Measurements from ENCODE around the gene NLRX1. TPM values are rescaled to one million over a fixed set of nuclear protein-coding genes. Genes with fewer than 3 reads are reported as not detected.
"Not testable (repeated sequence)": the region's sequence is repeated elsewhere in the genome, so short reads cannot be mapped to it uniquely, and the experiment has no call there.

The NLRX1 gene
- total RNA-seq, 2 donors from 2014 or later: 13.5 to 21.8 TPM

DNA sequence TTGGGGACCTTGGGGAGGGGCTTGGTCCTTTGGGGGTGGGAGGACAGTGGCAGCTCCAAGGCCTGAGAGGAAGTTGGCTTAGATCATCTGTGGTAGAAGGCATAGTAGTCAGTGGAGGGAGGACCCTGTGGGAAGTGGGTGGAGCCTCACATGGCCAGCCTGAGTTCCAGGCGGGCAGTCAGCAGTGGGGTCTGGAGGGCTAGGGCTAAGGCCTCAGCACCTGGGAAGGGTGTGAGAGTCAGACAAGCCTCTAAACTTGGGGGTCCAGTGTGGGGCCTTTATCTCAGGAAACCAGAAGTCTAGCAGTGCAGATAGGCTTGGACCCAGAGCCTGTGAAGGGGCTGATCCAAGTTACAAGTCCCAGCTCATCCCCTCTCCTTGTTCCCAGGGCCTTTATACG is 4.0 kb downstream of the NLRX1 start:
- Mint-ChIP-seq H3K9me3 (no peaks in the 10 kb centered on the region), H3K27ac (peak overlapping the region in 1 of 2 donors; percentile 7)
- DNase-seq (ENCODE audit: low spot score in 2 of 2): no peak

DNA sequence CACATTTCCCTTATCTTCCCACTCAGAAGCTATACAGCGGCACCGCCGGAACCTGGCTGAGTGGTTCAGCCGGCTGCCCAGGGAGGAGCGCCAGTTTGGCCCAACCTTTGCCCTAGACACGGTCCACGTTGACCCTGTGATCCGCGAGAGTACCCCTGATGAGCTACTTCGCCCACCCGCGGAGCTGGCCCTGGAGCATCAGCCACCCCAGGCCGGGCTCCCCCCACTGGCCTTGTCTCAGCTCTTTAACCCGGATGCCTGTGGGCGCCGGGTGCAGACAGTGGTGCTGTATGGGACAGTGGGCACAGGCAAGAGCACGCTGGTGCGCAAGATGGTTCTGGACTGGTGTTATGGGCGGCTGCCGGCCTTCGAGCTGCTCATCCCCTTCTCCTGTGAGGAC is 4.9 kb downstream of the NLRX1 start:
- no peaks in the 10 kb centered on the region for H3K9me3 Mint-ChIP-seq
- H3K27ac Mint-ChIP-seq: no peak overlapping the region
- H3K36me3 Mint-ChIP-seq: peaks cover 0 to 8% of the 10 kb centered on the region in 2 donors
- no peak for ATAC-seq
- DNase-seq (ENCODE audit: low spot score in 2 of 2): no peak

More for the DNA sequence above, 4.0 kb downstream of the NLRX1 start:
- H3K36me3 Mint-ChIP-seq: peaks cover 0 to 8% of the 10 kb centered on the region in 2 donors
- ATAC-seq: no peak

DNA sequence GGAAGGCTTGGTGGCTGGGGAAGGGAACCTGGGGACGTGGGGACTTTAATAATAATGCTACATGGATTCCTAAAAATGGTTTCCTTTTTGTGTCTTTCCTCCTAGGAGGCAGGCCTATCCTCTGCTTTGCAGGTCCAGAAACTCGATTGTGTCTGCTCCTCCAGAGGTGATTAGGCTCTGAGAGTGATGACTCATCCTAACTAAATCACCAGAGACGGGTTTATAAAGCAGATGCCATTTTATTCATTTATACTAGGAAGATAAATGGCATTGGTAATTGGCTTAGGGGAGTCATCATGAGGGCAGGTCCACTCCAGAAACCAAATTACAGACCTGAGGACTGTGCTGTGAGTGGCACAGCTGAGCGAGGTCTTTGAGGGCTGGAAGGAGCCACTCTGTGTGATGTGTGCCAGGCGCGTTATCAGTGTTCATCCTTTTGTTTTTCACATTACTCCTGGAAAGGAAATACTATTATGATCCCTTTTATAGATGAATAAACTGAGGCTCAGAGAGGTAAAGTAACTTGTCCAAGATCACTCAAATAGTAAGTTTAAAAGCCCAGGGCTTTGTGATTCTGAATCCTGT is 7.1 kb downstream of the NLRX1 start:
- peak; percentile 43 to 58 for ATAC-seq
- DNase-seq (ENCODE audit: low spot score in 2 of 2): no peak
- no peaks in the 10 kb centered on the region for H3K9me3 Mint-ChIP-seq
- H3K27ac Mint-ChIP-seq: peak overlapping the region; percentile 35 to 50
- peaks cover 0 to 8% of the 10 kb centered on the region in 2 donors for H3K36me3 Mint-ChIP-seq

DNA sequence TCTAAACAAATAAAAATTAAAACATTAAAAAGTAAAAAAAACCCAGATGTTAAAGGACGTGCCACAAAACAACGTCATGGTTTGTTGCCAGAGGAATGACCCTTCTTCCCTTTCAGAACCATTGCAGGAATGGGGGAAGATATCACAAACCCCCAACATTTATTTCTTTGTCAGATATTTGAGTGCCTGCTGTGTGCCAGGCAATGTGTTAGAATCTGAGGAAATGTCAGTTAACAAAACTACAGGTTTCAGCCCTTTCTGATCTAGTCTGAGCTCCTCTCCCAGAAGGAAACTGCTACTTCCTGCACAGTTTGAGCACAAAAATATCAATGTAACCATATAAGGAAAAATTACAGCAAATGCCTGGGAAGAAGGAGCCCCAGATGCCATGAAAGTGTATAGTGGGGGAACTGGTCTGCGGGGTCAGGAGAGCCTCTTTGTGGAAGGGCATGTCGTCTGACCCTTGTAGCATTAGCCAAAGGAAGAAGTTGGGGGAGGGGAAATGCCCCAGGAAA is 9.7 kb downstream of the NLRX1 start:
- DNase-seq (ENCODE audit: low spot score in 2 of 2): no peak
- Mint-ChIP-seq H3K27ac (peak overlapping the region; percentile 11 to 74), H3K9me3 (no peaks in the 10 kb centered on the region), H3K36me3 (peaks cover 0 to 8% of the 10 kb centered on the region in 2 donors)
- no peak for ATAC-seq

DNA sequence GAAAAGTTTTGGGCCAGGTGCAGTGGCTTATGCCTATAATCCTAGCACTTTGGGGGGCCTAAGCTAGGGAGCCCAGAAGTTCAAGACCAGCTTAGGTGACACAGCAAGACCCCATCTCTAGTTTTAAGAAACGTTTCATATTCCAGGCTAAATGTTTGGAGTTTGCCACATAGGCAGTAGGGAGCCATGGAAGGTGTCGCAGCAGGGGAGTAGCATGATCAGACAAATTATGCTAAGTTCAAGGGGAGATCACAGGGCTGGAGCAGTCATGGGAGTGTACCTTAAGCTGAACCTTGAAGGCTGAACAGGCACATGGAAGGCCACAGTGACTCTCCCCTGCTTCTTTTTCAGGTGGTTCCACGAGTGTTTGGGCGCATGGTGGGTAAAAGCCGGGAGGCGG is 10.8 kb downstream of the NLRX1 start:
- DNase-seq (ENCODE audit: low spot score in 2 of 2): no peak
- no peak for ATAC-seq
- Mint-ChIP-seq H3K9me3 (no peaks in the 10 kb centered on the region), H3K27ac (peak overlapping the region in 1 of 2 donors; percentile 29), H3K36me3 (peaks cover 0 to 8% of the 10 kb centered on the region in 2 donors)

DNA sequence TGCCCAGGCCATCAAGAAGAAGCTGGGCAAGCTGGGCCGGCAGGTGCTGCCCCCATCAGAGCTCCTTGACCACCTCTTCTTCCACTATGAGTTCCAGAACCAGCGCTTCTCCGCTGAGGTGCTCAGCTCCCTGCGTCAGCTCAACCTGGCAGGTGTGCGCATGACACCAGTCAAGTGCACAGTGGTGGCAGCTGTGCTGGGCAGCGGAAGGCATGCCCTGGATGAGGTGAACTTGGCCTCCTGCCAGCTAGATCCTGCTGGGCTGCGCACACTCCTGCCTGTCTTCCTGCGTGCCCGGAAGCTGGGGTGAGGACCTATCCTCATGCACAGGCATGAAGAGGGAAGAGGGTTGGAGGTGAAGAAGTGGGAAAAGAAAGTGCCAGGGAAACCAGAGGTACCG is 11.5 kb downstream of the NLRX1 start:
- ATAC-seq (no peak), DNase-seq (ENCODE audit: low spot score in 2 of 2) (no peak)
- Mint-ChIP-seq H3K27ac (peak overlapping the region in 1 of 2 donors; percentile 86), H3K9me3 (no peaks in the 10 kb centered on the region), H3K36me3 (peaks cover 0 to 4% of the 10 kb centered on the region in 2 donors)

DNA sequence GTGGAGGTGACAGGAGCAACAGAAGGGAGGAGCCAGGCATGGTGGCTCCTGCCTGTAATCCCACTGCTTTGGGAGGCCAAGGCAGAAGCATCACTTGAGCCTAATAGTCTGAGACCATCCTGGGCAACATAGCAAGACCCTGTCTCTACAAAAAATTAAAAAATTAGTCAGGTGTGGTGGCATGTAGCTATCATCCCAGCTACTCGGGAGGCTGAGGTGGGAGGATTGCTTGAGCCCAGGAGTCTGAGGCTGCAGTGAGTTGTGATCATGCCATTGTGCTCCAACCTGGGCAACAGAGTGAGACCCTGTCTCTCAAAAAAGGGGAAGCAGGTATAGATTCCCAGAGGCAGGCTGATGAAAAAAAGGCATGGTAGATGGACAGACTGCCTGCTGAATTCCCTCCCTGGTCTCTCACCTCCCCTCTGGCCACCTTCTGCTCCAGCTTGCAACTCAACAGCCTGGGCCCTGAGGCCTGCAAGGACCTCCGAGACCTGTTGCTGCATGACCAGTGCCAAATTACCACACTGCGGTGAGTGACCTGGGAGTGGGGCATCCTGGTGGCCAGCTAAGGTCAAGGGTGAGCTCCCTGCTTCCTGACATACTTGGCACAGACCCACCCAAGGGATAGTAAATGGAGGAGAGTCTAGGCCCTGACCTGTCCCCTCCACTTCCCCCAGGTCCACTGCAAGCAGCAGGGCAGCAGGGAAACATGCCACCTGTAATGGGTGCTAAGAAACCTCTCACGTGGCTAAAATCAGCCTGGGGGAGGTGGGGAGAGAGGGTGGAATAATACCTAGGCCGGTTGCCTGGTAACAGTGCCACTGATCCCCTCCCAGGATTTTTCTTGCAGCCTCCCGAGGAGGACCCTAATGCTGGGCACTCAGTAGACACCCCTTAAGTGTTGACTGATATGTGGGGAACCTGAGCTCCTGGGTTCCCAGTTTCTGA is 12.5 kb downstream of the NLRX1 start:
- Mint-ChIP-seq H3K36me3 (peaks cover 0 to 4% of the 10 kb centered on the region in 2 donors), H3K27ac (peak overlapping the region in 1 of 2 donors; percentile 32), H3K9me3 (no peaks in the 10 kb centered on the region)
- DNase-seq (ENCODE audit: low spot score in 2 of 2) (no peak), ATAC-seq (no peak)

DNA sequence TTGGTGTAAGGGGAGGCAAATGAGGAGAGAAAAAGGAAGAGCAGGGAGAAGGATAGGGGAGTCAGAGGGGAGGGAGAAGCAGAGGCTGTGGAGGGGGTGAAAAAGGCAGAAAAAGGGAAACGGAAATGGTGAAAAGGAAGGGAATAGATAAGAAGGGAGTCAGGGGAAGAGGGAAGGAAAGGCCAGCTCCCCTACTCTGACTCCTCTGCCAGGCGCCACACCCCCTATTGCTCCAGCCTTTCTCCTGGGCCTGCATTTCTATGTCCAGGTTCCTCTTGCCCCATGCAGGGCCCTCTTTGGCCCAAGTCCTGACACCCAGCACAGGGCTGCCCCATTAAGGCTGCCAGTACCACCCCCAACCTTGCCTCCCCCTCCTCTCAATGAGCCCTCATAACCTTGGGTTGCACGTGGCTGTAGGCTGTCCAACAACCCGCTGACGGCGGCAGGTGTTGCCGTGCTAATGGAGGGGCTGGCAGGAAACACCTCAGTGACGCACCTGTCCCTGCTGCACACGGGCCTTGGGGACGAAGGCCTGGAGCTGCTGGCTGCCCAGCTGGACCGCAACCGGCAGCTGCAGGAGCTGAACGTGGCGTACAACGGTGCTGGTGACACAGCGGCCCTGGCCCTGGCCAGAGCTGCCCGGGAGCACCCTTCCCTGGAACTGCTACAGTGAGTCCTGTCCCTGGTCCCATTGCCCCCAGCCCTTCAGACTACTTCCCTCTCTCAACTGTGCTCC is 13.3 kb downstream of the NLRX1 start:
- Mint-ChIP-seq H3K9me3 (no peaks in the 10 kb centered on the region), H3K36me3 (peaks cover 0 to 4% of the 10 kb centered on the region in 2 donors), H3K27ac (peak overlapping the region in 1 of 2 donors; percentile 32)
- DNase-seq (ENCODE audit: low spot score in 2 of 2) (no peak), ATAC-seq (no peak)

DNA sequence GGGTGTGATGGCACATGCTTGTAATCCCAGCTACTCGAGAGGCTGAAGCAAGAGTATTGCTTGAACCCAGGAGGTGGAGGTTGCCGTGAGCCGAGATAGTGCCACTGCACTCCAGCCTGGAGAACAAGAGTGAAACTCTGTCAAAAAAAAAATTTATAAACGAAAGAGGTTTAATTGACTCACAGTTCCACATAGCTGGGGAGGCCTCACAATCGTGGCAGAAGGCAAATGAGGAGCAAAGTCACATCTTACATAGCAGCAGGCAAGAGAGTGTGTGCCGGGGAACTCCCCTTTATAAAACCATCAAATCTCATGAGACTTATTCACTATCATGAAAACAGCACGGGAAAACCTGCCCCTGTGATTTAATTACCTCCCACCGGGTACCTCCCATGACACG is 15.9 kb downstream of the NLRX1 start:
- ATAC-seq; DNase-seq (ENCODE audit: low spot score in 2 of 2); H3K27ac Mint-ChIP-seq; H3K36me3 Mint-ChIP-seq; H3K9me3 Mint-ChIP-seq: not testable (repeated sequence)

DNA sequence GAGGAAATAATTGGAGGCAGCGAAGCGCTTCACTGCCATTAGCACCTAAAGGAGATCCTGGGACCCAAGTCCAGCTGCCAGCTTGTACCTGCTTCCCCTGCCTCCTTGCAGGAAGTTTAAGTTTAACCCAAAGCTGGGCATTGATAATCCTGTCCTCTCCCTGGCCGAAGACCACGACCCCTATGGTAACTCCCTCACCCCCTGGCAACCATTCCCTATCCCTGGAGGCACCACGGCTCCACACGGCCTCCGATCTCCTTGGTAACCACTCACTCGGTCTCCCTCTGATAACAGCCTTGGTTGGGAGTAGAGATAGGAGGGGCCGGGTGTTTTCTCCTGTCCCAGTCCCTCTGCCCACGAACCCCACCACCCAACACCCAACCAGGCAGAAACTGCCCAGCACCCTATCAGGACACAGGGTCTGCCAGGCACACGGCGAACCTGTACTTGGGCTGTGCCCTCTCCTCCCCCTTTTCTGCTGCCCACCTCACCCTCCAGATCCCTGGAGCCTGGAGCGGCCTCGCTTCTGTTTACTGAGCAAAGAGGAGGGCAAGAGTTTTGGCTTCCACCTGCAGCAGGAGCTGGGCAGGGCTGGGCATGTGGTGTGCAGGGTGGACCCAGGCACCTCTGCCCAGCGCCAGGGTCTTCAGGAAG is 17.6 kb downstream of the NLRX1 start:
- Mint-ChIP-seq H3K9me3 (no peaks in the 10 kb centered on the region), H3K36me3 (peaks cover 0 to 4% of the 10 kb centered on the region in 2 donors)
- no peak for DNase-seq (ENCODE audit: low spot score in 2 of 2)

DNA sequence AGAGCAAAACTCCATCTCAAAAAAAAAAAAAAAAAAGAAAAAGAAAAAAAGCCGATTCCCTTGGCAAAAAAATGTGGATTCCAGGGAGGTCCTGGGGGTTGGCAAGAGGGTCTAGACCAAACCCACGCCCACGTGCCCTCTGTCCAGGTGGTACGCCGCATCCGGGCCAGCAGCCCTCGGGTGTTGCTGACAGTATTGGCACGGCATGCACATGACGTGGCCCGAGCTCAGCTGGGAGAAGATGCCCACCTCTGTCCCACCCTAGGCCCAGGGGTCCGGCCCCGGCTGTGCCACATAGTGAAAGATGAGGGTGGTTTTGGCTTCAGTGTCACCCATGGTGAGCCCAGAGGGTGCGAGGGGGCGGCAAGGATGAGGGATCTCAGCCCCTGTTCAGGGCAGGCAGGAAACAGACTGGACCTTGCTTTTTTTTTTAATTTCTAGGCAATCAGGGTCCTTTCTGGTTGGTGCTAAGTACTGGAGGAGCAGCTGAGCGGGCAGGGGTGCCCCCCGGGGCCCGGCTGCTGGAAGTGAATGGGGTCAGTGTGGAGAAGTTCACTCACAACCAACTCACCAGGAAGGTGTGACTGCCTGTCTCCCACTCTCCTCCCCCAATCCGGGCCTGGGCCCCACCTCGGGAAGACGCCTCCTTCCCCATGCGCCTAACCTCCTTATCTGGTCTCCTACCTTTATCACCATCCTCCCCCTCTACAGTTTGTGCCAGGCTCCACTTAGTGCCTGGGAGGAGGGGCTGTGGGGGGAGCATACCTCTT is 18.8 kb downstream of the NLRX1 start:
- no peak for DNase-seq (ENCODE audit: low spot score in 2 of 2)
- no peak overlapping the region for H3K27ac Mint-ChIP-seq
- no peaks in the 10 kb centered on the region for H3K9me3 Mint-ChIP-seq
- peaks cover 0 to 4% of the 10 kb centered on the region in 2 donors for H3K36me3 Mint-ChIP-seq
- no peak for ATAC-seq

More for the DNA sequence above, 17.6 kb downstream of the NLRX1 start:
- ATAC-seq: no peak
- H3K27ac Mint-ChIP-seq: no peak overlapping the region

DNA sequence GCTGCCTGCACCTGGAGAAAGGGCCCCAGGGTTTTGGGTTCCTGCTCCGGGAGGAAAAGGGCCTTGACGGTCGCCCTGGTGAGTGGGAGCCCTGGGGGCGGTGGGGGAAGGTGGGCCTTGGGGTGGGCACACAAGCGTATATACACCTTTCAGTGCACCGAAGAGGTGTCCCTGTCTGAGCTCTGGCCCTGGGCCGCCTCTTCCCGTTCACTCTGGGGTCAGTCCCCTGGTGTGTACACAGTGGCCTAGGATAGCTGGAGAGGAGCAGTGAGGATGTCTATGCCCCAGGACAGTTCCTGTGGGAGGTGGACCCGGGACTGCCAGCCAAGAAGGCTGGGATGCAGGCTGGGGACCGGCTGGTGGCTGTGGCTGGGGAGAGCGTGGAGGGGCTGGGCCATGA is 19.5 kb downstream of the NLRX1 start:
- H3K27ac Mint-ChIP-seq: no peak overlapping the region
- H3K36me3 Mint-ChIP-seq: peaks cover 0 to 4% of the 10 kb centered on the region in 2 donors
- no peak for DNase-seq (ENCODE audit: low spot score in 2 of 2)
- ATAC-seq: no peak
- H3K9me3 Mint-ChIP-seq: no peaks in the 10 kb centered on the region

DNA sequence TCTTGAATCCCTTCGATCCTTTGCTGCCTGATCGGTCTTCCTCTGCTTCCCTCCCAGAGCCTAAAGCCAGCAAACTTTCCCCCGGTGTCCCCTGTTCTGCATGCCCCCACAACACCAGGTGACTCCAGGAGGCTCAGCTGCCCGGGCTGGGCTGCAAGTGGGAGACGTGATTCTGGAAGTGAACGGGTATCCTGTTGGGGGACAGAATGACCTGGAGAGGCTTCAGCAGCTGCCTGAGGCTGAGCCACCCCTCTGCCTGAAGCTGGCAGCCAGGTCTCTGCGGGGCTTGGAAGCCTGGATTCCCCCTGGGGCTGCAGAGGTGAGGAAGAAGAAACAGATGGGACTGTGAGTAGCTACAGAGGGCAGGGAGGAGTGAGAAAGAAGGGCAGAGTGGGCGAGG is 20.4 kb downstream of the NLRX1 start:
- DNase-seq (ENCODE audit: low spot score in 2 of 2) (no peak), ATAC-seq (no peak)
- Mint-ChIP-seq H3K27ac (peak overlapping the region in 1 of 2 donors; percentile 77), H3K36me3 (peaks cover 0 to under 1% of the 10 kb centered on the region in 2 donors), H3K9me3 (no peaks in the 10 kb centered on the region)

DNA sequence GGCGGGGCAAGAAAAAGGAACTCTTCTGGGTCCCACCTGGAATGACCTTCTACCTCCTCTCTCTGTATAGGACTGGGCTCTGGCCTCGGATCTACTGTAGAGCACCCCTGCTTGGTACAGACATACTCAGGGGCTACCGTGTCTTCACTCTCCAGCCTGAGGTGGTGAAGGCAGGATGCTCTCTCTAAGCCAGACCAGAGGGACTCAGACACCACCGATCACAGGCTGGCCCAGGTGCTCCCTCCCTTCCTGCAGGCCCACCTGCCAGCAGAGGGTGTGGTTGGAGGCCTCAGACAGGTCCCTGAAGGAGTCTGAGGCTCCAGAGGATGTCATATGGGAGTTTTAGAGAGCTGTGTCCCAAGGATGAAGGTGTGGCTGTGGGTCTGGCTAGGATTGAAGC is 20.9 kb downstream of the NLRX1 start:
- DNase-seq (ENCODE audit: low spot score in 2 of 2) (no peak), ATAC-seq (peak in 1 of 2 donors; percentile 30)
- no peak overlapping the region for H3K27ac Mint-ChIP-seq
- H3K36me3 Mint-ChIP-seq: no peaks in the 10 kb centered on the region
- H3K9me3 Mint-ChIP-seq: no peaks in the 10 kb centered on the region

DNA sequence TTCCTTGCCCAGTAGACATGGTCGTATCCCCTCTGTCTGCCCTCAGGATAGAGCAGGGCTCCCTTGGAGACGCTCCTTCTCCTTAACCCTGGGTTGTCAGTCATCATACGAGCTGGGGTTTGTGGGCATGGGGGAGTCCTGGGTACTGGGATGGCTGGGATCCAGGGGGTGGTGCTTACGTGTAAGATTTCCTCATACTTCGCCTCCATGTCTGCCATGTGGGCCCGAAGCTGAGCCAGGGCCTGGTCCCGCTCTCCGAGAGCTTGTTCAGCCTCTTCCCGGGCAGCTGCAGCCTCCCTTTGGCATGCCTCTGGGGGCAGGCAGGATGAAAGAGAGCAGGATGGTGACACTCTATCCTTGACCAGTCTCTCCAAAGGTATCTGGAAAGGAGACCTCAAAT is 22.0 kb downstream of the NLRX1 start:
- H3K27ac Mint-ChIP-seq: no peak overlapping the region
- ATAC-seq (no peak), DNase-seq (ENCODE audit: low spot score in 2 of 2) (no peak)
- no peaks in the 10 kb centered on the region for H3K9me3 Mint-ChIP-seq
- H3K36me3 Mint-ChIP-seq: no peaks in the 10 kb centered on the region

DNA sequence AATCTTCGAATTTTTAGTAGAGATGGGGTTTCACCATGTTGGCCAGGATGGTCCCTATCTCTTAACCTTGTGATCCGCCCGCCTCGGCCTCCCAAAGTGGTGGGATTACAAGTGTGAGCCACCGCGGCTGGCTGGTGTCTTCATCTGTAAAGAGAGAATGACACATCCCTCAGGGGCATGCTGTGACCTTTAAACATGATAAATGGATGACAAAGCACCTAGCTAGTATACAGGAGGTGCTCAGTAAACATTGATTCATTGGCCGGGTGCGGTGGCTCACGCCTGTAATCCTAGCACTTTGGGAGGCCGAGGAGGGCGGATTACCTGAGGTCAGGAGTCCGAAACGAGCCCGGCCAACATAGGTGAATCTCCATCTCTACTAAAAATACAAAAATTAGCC is 22.7 kb downstream of the NLRX1 start:
- ATAC-seq; H3K36me3 Mint-ChIP-seq; H3K27ac Mint-ChIP-seq; H3K9me3 Mint-ChIP-seq; DNase-seq (ENCODE audit: low spot score in 2 of 2): not testable (repeated sequence)
